ENCODE data around the gene CAMK2G. TPM values are rescaled to one million over a fixed set of nuclear protein-coding genes. Genes with fewer than 3 reads are reported as not detected.
"Not testable (repeated sequence)": the region's sequence is repeated elsewhere in the genome, so short reads cannot be mapped to it uniquely, and the experiment has no call there.

The CAMK2G gene
- total RNA-seq, 1 experiment from 2014 or later: 24.0 TPM

DNA sequence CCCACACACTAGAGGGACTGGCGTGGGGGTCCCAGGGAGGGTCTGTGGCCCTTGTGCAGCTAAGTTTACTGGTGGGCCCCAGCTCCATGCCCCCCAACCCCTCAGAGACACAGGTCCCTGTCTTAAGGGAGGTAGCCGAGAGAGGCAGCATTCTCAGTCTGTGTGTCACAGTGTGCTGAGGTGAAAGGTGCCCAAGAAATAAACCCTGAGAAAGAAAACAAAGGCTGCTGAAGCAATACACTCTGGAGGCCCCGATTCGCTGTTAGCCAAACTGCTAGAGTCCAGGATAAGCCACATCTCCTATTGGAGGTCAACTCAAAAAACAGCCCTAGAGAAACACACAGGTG is 34.3 kb downstream of the CAMK2G start:
- Histone ChIP-seq H3K36me3 (peaks cover 38% of the 10 kb centered on the region), H3K9me3 (no peaks in the 10 kb centered on the region), H3K4me3 (no peak overlapping the region), H3K27me3 (no peaks in the 10 kb centered on the region)
- no peak for DNase-seq

DNA sequence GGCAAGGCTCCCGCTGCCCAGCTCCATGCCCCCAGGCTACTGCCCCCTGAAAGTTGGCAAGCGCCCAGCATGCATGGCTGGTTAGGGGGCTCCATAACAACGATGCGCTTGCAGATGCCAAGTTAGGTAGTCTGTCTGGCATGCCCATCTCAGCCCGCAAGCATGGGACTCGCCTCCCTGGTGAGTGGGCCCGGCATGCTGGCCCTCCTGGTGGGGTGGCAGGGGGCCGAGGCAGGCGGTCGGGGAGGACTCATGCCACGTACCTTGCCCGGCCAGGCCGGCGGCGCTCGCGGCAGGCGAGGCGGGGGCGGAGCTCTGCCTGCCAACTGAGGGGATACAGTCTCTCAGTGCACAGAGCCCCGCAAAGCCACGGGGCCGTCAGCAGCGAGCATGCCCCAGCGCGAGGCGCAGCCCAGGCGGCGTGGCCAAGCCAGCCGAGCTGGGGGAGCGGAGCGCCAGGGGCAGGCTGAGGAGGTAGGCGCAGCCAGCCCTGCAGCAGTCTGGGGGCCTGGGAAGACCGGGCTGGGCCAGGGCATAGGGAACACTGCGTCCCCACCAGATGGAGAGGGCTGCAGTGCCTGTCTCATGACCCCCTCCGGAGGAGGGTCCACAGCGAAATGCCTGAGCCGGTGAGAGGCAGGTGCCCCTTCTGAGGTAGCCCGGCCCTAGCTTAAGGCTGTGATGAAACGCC is 34.9 kb downstream of the CAMK2G start:
- Histone ChIP-seq H3K36me3 (peaks cover 37% of the 10 kb centered on the region), H3K27me3 (no peaks in the 10 kb centered on the region), H3K9me3 (no peaks in the 10 kb centered on the region), H3K4me3 (no peak overlapping the region)
- DNase-seq: no peak

DNA sequence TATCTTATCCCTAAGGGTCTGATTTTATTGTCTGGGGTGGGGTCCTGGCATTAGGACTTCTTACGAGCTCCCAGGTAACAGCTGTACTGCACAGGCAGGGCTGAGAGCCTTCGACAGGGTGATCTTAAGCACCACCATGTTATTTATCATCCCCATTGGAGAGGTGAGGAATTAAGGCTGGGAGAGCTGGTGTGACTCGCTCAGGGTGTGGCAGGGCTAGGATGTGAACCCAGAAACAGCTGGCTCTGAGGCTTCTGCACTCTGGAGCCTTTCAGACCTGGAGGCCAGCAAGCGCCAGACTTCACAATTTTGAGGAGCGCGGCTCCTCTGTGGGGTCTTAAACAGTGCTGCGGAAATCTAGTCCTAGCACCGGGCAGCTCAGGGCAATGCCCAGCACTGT is 35.5 kb downstream of the CAMK2G start:
- Histone ChIP-seq H3K27me3 (no peaks in the 10 kb centered on the region), H3K4me3 (no peak overlapping the region), H3K36me3 (peaks cover 37% of the 10 kb centered on the region), H3K9me3 (no peaks in the 10 kb centered on the region)
- DNase-seq: peak; percentile 60

DNA sequence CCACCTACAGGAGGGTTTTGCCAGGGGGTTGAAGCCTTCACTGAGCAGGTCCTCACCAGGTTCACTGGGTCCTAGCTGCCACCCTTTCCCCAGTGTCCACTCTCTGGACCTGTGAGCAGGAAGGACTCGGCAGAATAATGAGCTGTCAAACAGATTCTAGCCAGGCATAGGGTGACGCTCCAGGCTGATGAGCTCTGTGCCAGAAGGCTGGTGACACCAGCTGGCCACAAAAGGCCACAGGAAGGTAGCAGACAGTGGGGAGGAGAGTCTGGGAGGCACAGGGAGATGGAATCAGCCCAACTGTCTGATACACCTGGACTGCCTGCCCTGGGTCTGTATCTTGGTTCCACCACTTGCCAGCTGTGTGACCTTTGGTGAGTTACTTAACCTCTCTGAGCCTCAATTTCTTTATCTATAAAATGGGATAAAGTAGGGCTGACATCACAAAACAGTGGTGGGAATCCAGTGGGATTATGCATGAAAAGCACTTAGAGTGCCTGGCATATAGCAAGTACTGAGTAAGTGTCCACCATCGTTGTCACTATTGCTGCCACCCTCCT is 36.3 kb downstream of the CAMK2G start:
- Histone ChIP-seq H3K36me3 (peaks cover 37% of the 10 kb centered on the region), H3K4me3 (no peak overlapping the region), H3K27me3 (no peaks in the 10 kb centered on the region), H3K9me3 (no peaks in the 10 kb centered on the region)
- no peak for DNase-seq

DNA sequence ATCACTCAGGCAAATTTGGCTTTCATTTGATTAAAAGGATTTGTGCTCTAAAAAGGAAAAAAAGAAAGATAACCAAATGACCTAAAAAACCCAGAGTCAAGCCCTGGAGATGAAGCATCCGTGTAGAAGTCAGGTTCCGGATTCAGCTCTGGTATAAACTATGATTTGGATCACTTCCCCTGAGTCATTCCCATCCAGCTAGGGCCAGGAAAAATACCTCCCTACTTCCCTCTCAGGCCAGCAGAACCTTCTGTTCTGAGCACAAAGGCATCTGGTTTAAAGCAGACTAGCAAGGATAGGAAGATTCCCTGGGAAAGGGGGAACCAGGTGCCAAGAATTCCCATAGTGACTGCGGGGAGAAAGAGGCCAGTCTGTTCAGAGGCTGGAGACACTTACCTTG is 37.3 kb downstream of the CAMK2G start:
- no peak overlapping the region for H3K4me3 ChIP-seq
- H3K9me3 ChIP-seq: no peaks in the 10 kb centered on the region
- peak; percentile 43 for DNase-seq
- H3K27me3 ChIP-seq: no peaks in the 10 kb centered on the region
- H3K36me3 ChIP-seq: peaks cover 37% of the 10 kb centered on the region

DNA sequence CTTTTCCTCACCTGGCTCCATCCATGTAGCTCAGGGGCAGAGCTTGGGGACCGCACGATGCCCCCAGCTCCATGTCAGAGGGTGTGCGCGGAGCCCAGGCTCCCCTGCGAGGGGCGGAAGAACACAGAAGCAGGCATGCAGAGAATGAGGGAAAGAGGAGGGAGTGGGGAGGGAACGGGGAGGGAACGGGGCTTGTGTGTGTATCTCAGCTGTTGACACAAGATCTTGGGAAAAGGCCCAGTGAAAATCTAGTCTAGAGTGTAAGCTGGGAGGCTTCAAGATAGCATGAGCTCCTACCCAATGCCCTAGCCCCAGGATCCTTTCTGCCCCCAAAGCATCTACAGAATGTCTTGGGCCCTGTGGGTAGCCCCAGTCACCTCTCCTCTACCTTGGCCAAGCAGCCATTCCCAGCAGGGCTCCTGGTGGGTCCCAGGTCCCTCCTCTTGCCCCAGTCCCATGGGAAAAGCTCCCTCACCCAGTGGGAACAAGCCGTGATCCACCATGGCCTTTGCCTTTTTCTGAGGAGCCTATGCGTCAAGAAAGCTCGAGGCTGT is 37.9 kb downstream of the CAMK2G start:
- no peak for DNase-seq
- Histone ChIP-seq H3K9me3 (no peaks in the 10 kb centered on the region), H3K4me3 (no peak overlapping the region), H3K36me3 (peaks cover 37% of the 10 kb centered on the region), H3K27me3 (no peaks in the 10 kb centered on the region)

DNA sequence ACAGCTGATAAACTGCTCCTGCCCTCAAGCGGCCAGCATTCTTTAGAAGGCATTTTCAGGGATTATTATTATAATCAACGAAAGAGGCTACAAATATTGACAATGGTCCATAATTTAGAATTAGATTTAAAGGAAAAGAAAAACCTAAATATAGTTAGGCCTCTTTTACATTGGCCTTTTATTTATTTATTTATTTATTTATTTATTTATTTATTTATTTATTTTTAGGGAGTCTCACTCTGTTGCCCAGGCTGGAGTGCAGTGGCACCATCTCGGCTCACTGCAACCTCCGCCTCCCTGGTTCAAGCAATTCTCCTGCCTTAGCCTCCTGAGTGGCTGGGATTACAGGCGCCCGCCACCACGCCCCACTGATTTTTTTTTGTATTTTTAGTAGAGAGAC is 45.3 kb downstream of the CAMK2G start:
- H3K4me3 ChIP-seq: not testable (repeated sequence)
- peaks cover 23% of the 10 kb centered on the region for H3K36me3 ChIP-seq

DNA sequence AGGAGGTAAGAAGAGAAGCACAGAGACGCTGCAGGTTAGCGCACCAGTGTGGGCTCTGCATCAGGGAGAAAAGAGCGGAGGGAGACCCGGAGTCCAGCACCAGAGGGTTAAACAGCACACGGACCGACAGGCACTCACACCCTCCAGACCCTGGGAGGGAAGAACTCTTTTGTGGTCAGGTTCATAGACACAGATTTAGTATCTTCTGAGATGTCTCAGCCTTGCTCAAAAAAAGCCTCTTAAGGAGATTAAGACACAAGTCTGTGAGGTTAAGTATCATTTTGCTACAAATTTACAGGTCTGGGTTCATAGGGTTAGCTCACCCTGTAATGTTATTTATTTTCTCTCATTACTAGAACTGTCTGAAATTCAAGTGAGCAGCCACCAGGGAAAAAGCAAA is 46.2 kb downstream of the CAMK2G start:
- Histone ChIP-seq H3K4me3 (no peak overlapping the region), H3K36me3 (peaks cover 23% of the 10 kb centered on the region), H3K9me3 (no peaks in the 10 kb centered on the region), H3K27me3 (no peaks in the 10 kb centered on the region)
- no peak for DNase-seq

More for the DNA sequence above, 45.3 kb downstream of the CAMK2G start:
- H3K27me3 ChIP-seq, DNase-seq, H3K9me3 ChIP-seq: not testable (repeated sequence)

DNA sequence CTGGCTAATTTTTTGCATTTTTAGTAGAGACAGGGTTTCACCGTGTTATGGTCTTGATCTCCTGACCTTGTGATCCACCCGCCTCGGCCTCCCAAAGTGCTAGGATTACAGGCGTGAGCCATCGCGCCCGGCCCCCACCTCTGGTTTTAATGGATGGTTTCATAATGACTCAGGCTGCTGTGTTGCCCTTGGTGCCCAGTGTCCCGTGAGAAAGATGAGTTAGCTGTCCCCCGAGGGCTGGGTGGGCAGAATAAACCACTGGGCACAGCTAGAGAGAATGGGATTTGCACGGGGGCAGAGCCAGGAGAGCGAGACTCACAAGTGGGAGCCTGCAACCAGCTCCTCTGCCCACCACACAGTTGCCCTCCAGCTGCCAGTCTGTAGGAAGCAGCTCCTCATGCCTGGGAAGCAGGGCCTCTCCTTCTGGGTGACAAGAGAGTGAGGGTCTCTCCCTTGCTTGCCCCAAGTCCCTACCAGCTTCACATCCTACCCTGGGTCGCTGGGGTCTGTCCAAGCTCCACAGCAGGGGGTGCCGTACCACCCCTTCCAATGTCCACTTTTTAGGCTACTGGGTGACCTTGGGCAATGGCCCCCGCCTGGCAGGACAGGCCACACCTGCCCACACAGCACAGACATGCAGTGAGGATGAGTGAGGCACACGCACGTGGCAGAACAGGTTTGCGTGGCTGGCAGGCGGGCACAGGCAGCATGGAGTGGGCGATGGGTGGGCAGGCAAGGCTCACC is 46.8 kb downstream of the CAMK2G start:
- Histone ChIP-seq H3K4me3 (no peak overlapping the region), H3K9me3 (no peaks in the 10 kb centered on the region), H3K27me3 (no peaks in the 10 kb centered on the region), H3K36me3 (peaks cover 23% of the 10 kb centered on the region)
- DNase-seq: peak; percentile 84

DNA sequence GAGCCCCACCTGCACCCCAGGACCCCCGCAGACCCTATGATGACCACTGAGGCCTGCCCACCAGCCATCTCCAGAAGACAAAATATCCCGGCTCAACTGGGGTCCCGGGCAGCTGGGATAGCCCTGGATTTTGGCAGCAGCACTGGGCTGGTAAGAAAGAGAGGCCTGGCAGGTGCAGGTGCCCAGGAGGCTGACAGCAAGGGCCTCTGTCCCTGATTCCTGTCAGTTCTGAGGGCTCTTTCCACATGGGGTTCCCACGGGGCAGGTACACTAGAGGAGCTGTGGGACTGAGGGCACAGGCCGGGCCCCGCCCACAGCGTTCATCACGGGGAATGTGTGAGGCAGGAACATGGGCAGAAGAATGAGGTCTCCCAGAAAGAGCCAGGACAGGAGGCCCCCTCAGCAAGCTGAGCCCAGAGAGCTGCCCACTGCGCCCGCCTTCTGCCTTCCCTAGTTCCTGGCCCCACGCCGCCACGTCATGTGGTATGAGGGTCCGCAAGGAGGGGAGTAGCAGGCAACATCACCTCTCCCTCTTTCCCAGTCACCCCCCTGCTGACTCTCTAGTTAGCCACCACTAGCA is 50.1 kb downstream of the CAMK2G start:
- no peak for DNase-seq
- Histone ChIP-seq H3K36me3 (peaks cover 26% of the 10 kb centered on the region), H3K9me3 (no peaks in the 10 kb centered on the region), H3K27me3 (no peaks in the 10 kb centered on the region), H3K4me3 (no peak overlapping the region)

DNA sequence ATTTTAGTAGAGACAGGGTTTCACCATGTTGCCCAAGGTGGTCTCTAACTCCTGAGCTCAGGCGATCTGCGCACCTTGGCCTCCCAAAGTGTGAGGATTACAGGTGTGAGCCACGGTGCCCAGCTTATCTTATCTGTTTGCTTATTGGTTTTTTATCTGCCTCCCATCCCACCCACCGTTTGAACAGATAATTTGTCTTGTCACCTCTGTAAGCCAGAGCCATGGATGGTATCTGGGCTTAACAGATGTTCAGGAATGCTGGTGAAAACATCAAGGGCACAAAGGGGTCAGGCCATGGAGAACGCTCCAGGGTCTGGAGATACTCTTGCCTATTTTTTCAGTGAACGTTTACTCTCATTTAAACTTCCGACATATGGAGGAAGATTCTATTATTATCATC is 51.0 kb downstream of the CAMK2G start:
- Histone ChIP-seq H3K27me3 (no peaks in the 10 kb centered on the region), H3K4me3 (no peak overlapping the region), H3K9me3 (no peaks in the 10 kb centered on the region), H3K36me3 (peaks cover 23% of the 10 kb centered on the region)
- DNase-seq: no peak

DNA sequence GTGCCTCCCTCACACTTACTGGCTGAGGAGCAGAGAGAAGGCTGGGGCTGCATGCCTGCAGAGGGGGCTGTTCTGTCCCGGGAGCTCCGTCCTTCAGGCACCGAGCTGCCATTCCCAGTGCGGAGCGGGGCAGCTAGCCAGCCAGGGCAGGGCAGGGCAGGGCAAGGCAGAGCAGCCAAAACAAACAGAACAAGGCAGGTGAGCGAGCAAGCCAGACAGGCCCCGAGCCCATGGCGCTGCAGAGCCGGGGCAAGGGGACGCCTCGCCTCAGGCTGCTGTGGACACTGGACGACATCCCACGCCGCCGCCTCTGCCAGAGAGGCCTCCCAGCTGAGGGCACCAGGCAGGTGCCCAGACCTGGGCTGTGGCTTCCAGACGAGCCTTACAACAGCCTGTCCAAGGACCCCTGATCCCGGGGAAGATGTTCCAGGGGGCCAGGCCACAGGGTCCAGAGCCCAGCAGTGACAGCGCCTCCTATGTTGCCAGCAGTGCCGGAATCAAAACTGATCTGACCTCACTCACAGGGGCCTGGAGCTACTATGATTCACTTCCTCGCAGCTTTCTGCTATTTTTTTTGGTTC is 54.8 kb downstream of the CAMK2G start:
- Histone ChIP-seq H3K4me3 (no peak overlapping the region), H3K9me3 (no peaks in the 10 kb centered on the region), H3K36me3 (peaks cover 29% of the 10 kb centered on the region), H3K27me3 (no peaks in the 10 kb centered on the region)
- no peak for DNase-seq

DNA sequence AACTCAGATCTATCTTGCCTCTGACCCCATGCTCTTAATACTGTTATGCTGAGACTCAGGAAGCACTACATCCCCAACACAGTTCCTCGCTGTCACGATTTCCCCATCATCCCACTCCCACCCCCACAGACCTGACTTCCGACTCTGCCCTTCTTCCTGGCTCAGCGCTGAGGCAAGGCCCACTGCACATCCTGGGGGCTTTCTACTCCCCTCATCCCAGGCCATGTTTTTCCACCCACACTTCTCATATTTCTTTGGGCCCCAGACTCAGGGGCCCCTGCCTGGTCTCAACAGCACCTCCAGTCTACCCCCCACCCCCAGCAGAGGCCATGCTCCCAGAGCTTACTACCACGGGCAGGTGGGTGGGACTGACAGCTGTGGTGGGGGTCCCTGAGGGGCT is 55.3 kb downstream of the CAMK2G start:
- no peak for DNase-seq
- H3K9me3 ChIP-seq: no peaks in the 10 kb centered on the region
- no peaks in the 10 kb centered on the region for H3K27me3 ChIP-seq

DNA sequence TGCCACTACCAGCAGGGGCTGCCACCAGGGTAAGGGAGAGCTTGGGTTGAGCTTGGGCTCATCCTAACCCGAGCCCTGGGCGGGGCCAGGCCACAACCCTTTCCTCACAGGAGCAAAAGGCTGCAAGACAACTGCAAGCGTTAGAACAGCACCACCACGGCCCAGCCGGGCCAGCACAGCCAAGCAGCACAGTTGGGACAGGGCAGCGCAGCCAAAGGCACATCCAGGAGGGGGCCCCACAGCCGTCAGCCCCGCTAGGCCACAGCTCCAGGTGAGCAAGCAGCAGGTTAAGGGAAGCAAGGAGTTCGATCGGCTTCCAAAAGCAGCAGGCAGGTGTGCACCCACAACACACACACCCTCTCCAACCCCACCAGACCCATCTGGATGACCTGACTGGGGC is 56.0 kb downstream of the CAMK2G start:
- Histone ChIP-seq H3K9me3 (no peaks in the 10 kb centered on the region), H3K4me3 (no peak overlapping the region), H3K27me3 (no peaks in the 10 kb centered on the region), H3K36me3 (peaks cover 36% of the 10 kb centered on the region)
- DNase-seq: no peak

More for the DNA sequence above, 55.3 kb downstream of the CAMK2G start:
- Histone ChIP-seq H3K36me3 (peaks cover 32% of the 10 kb centered on the region), H3K4me3 (no peak overlapping the region)

DNA sequence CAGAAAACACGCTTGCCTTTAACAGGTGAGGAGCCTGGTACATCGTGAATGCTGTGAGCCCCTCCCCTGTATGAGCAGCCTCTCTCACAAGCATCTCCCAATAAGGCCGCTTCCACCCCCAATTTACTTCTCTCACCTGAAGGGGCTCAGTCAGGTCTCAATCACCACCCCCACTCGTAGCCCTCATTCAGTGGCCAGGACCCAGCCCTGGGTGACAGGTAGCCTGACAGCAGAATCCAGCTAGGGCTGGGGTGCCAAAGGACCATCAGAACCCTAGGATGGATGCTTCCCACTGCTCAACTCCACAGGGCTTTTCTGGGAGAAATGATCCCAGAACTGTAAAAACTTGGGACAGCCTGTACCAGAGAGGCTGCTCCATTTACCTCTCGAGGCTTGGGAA is 56.5 kb downstream of the CAMK2G start:
- Histone ChIP-seq H3K27me3 (no peaks in the 10 kb centered on the region), H3K36me3 (peaks cover 37% of the 10 kb centered on the region), H3K9me3 (no peaks in the 10 kb centered on the region), H3K4me3 (no peak overlapping the region)
- no peak for DNase-seq

DNA sequence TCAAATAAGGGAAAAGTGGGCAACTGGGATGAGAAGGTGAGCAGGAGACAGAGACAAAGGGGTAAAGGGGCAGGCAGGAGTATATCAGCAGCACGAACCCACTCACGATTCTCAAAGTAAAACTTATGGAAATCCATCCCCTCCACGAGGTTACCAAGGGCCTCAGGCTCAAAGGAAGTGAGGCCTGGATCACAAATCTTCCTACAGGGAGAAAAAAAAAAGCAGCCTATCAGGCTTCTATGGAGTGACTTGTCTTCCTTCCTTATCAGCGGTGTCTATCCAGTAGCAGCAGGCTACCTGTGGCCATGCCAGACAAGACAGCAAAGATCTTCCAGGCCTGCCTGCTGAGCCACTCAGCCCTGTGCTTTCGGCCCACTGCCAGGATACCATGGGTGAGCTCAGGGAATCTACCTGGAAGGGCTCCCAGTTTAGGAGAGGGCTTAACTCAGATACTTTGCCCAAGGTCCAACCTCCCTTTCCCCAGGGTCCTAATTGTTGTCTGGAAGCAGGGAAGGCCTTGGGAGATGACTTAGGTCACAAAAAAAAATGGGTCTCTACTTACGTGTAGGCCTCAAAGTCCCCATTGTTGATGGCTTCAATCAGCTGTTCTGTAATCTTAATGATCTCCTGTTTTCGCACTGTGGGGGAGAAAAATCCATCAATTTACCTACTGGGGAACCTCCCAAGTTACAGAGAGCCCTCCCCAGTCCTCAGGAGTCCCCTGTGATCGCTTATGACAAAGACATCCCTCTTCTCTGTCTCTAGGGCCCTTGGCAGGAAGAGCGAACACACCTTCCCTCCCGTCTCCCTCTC is 57.2 kb downstream of the CAMK2G start:
- H3K4me3 ChIP-seq: no peak overlapping the region
- H3K36me3 ChIP-seq: peaks cover 39% of the 10 kb centered on the region
- no peaks in the 10 kb centered on the region for H3K9me3 ChIP-seq
- H3K27me3 ChIP-seq: no peaks in the 10 kb centered on the region
- peak; percentile 62 for DNase-seq
